ENCODE measurements around the gene NOP58. TPM values are rescaled to one million over a fixed set of nuclear protein-coding genes. Genes with fewer than 3 reads are reported as not detected.

The NOP58 gene
- total RNA-seq, 1 experiment from 2014 or later: 136 TPM

DNA sequence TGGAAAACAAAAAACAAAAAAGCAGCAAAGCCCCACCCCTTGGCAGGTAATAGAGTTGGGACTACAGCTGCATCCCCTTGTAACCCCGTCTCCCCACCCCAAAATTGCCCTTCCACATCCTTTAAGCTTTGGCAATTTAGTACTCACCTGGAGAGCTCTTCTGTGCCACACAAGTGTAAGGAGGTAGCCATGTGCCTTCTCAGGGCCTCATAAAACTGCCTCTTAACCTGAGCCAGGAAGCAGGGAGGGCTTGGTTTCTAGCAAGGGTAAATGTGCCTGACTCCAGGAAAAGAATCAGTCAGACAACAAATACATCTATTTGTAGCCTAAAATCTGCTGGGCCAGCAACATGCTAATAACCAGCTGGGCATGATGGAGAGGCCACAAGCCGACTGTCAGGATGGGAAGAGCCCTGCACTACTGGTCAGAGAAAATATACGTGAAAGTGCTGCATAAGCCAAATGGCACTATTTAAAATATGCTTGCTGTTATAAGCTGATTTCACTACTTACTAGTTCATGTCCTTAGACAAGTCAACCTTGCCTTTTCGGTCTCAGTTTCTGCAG, 46.3 kb downstream of the NOP58 start:
- Histone ChIP-seq H3K79me2 (ENCODE audit: insufficient read depth, low read length) (no peaks in the 10 kb centered on the region), H3K27me3 (ENCODE audit: insufficient read depth, low read length) (no peaks in the 10 kb centered on the region), H2AFZ (ENCODE audit: low read depth, low read length, poor library complexity, severe bottlenecking) (no peak overlapping the region), H3K36me3 (ENCODE audit: control insufficient read depth in 1 of 2, insufficient read depth in 2 of 2, low read length in 2 of 2) (0 out of 4 replicates have a peak, but pooled peaks cover 0 to 5% of the 10 kb centered on the region in 2 experiments), H3K4me3 (replicated peaks in 1 of 2; ENCODE audit: low read depth in 1 of 2, low read length in 2 of 2) (no peak overlapping the region), H3K4me2 (ENCODE audit: low read length) (no peak overlapping the region), H3K4me1 (ENCODE audit: control insufficient read depth in 1 of 2, insufficient read depth in 2 of 2, low read length in 2 of 2) (peaks cover 3% of the 10 kb centered on the region in 2 experiments; a peak in 3 of 4 replicates), H4K20me1 (ENCODE audit: insufficient read depth) (no peaks in the 10 kb centered on the region), H3K9ac (ENCODE audit: low read length) (no peak overlapping the region), H3K9me2 (ENCODE audit: insufficient read depth) (no peaks in the 10 kb centered on the region), H3K27ac (ENCODE audit: low read depth, low read length) (no peak overlapping the region), H3K9me3 (ENCODE audit: control insufficient read depth in 1 of 2, insufficient read depth in 1 of 2, low read depth in 1 of 2, low read length in 2 of 2) (no peaks in the 10 kb centered on the region)
- ChIA-PET POLR2A (no interaction called here), RAD21 (ENCODE audit: low non-redundant PET in 1 of 2, low total read pairs in 2 of 2, uncharacterized antibody in 2 of 2, unreplicated experiment in 2 of 2) (no interaction called here), CTCF (no interaction called here)
- no peak for TF ChIP-seq POLR2AphosphoS5 (IDR thresholded peaks at IDR 0.05; ENCODE audit: low read depth, low read length)
- no peak for TF ChIP-seq SRF (IDR thresholded peaks at IDR 0.05; ENCODE audit: low read depth)
- TF ChIP-seq, protein P1, sequence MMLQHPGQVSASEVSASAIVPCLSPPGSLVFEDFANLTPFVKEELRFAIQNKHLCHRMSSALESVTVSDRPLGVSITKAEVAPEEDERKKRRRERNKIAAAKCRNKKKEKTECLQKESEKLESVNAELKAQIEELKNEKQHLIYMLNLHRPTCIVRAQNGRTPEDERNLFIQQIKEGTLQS (IDR thresholded peaks at IDR 0.05): no peak
- TF ChIP-seq POLR2A (IDR thresholded peaks at IDR 0.05; ENCODE audit: borderline replicate concordance, extremely low read depth, insufficient read depth, insufficient read length): no peak
- no peak for TF ChIP-seq ZNF274 (IDR thresholded peaks at IDR 0.05; ENCODE audit: low read depth, low read length)
- TF ChIP-seq, protein P2, sequence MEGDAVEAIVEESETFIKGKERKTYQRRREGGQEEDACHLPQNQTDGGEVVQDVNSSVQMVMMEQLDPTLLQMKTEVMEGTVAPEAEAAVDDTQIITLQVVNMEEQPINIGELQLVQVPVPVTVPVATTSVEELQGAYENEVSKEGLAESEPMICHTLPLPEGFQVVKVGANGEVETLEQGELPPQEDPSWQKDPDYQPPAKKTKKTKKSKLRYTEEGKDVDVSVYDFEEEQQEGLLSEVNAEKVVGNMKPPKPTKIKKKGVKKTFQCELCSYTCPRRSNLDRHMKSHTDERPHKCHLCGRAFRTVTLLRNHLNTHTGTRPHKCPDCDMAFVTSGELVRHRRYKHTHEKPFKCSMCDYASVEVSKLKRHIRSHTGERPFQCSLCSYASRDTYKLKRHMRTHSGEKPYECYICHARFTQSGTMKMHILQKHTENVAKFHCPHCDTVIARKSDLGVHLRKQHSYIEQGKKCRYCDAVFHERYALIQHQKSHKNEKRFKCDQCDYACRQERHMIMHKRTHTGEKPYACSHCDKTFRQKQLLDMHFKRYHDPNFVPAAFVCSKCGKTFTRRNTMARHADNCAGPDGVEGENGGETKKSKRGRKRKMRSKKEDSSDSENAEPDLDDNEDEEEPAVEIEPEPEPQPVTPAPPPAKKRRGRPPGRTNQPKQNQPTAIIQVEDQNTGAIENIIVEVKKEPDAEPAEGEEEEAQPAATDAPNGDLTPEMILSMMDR (IDR thresholded peaks at IDR 0.05 in 2 of 3, conservative IDR thresholded peaks at IDR 0.05 in 1 of 3; ENCODE audit: borderline replicate concordance in 1 of 3, insufficient read depth in 1 of 3, low read depth in 2 of 3, low read length in 2 of 3): no peak
- TF ChIP-seq EZH2 (IDR thresholded peaks at IDR 0.05): no peak
- no peak for TF ChIP-seq ZFX (IDR thresholded peaks at IDR 0.05)
- TF ChIP-seq, protein P3, sequence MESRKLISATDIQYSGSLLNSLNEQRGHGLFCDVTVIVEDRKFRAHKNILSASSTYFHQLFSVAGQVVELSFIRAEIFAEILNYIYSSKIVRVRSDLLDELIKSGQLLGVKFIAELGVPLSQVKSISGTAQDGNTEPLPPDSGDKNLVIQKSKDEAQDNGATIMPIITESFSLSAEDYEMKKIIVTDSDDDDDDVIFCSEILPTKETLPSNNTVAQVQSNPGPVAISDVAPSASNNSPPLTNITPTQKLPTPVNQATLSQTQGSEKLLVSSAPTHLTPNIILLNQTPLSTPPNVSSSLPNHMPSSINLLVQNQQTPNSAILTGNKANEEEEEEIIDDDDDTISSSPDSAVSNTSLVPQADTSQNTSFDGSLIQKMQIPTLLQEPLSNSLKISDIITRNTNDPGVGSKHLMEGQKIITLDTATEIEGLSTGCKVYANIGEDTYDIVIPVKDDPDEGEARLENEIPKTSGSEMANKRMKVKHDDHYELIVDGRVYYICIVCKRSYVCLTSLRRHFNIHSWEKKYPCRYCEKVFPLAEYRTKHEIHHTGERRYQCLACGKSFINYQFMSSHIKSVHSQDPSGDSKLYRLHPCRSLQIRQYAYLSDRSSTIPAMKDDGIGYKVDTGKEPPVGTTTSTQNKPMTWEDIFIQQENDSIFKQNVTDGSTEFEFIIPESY (IDR thresholded peaks at IDR 0.05; ENCODE audit: extremely low read depth, insufficient replicate concordance, low read length): no peak
- no peak for TF ChIP-seq CEBPB (IDR thresholded peaks at IDR 0.05; ENCODE audit: low read depth)
- TF ChIP-seq FOSL1 (IDR thresholded peaks at IDR 0.05; ENCODE audit: low read depth): no peak
- no peak for TF ChIP-seq CBX3 (IDR thresholded peaks at IDR 0.05; ENCODE audit: low read depth)
- TF ChIP-seq, protein P4, sequence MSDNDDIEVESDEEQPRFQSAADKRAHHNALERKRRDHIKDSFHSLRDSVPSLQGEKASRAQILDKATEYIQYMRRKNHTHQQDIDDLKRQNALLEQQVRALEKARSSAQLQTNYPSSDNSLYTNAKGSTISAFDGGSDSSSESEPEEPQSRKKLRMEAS (IDR thresholded peaks at IDR 0.05): no peak
- TF ChIP-seq, protein P5, sequence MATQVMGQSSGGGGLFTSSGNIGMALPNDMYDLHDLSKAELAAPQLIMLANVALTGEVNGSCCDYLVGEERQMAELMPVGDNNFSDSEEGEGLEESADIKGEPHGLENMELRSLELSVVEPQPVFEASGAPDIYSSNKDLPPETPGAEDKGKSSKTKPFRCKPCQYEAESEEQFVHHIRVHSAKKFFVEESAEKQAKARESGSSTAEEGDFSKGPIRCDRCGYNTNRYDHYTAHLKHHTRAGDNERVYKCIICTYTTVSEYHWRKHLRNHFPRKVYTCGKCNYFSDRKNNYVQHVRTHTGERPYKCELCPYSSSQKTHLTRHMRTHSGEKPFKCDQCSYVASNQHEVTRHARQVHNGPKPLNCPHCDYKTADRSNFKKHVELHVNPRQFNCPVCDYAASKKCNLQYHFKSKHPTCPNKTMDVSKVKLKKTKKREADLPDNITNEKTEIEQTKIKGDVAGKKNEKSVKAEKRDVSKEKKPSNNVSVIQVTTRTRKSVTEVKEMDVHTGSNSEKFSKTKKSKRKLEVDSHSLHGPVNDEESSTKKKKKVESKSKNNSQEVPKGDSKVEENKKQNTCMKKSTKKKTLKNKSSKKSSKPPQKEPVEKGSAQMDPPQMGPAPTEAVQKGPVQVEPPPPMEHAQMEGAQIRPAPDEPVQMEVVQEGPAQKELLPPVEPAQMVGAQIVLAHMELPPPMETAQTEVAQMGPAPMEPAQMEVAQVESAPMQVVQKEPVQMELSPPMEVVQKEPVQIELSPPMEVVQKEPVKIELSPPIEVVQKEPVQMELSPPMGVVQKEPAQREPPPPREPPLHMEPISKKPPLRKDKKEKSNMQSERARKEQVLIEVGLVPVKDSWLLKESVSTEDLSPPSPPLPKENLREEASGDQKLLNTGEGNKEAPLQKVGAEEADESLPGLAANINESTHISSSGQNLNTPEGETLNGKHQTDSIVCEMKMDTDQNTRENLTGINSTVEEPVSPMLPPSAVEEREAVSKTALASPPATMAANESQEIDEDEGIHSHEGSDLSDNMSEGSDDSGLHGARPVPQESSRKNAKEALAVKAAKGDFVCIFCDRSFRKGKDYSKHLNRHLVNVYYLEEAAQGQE (IDR thresholded peaks at IDR 0.05; ENCODE audit: low read depth): no peak
- TF ChIP-seq EZH2phosphoT487 (IDR thresholded peaks at IDR 0.05; ENCODE audit: borderline replicate concordance): no peak
- TF ChIP-seq EGR1 (IDR thresholded peaks at IDR 0.05; ENCODE audit: low read depth): no peak
- no peak for TF ChIP-seq JUND (IDR thresholded peaks at IDR 0.05)
- TF ChIP-seq ELF1 (IDR thresholded peaks at IDR 0.05; ENCODE audit: borderline replicate concordance, low read depth): no peak
- no peak for TF ChIP-seq SIN3A (IDR thresholded peaks at IDR 0.05; ENCODE audit: low read depth)
- TF ChIP-seq SP1 (IDR thresholded peaks at IDR 0.05; ENCODE audit: low read depth): no peak
- intact Hi-C loops (cut with micrococcal nuclease): no loop called here
- ATAC-seq (no peak), DNase-seq (ENCODE audit: low read depth, low spot score) (no peak)
- BruUV-seq (replicated peaks): no TSS peak

Measured in HCT116 (cell line).